Vagina (tissue), 2 donors: ENCODE results near the gene RNPEP. TPM values are rescaled to one million over a fixed set of nuclear protein-coding genes. Genes with fewer than 3 reads are reported as not detected.
A peak's percentile ranks its signal among the peaks of the same experiment; 100 is the strongest.

ENCODE experiments used
- DNase-seq, 2 donors: peaks; one replicate each; pipeline ENCODE4 v3.0.0-alpha.2; 2017; ENCODE audit errors: extremely low spot score in 2 of 2
- H3K27ac ChIP-seq: fragments of 200-600 bp; sonication (generic); one replicate; pipeline ENCODE4 v1.5.1; 2019
- H3K27me3 ChIP-seq: fragments of 200-600 bp; sonication (generic); one replicate; pipeline ENCODE4 v1.5.1; 2019
- H3K36me3 ChIP-seq, 2 donors: fragments of 200-600 bp; sonication (generic); one replicate each; pipeline ENCODE4 v1.5.1; 2017 to 2019
- H3K4me1 ChIP-seq: fragments of 200-600 bp; sonication (generic); one replicate; pipeline ENCODE4 v1.5.1; 2019
- H3K4me3 ChIP-seq, 2 donors: fragments of 200-600 bp; sonication (generic); 1 replicate in 1 of 2; 2 replicates in 1 of 2; pipeline ENCODE4 v1.5.1; 2016 to 2019
- H3K9me3 ChIP-seq: fragments of 200-600 bp; sonication (generic); one replicate; pipeline ENCODE4 v1.5.1; 2019
- POLR2A ChIP-seq, 2 donors: fragments of 450-650 bp; IDR thresholded peaks; one replicate each; pipeline ENCODE4 v1.6.1; 2017; ENCODE audit warnings: antibody characterized with exemption in 2 of 2, mild to moderate bottlenecking in 2 of 2, moderate library complexity in 2 of 2
- POLR2AphosphoS5 ChIP-seq, 2 donors: sonication (generic); formaldehyde crosslinking; IDR thresholded peaks; one replicate each; pipeline ENCODE4 v1.9.0; 2017; ENCODE audit warnings: antibody characterized with exemption in 2 of 2, mild to moderate bottlenecking in 2 of 2, low read depth in 1 of 2; ENCODE audit not compliant: insufficient read depth in 1 of 2
- intact Hi-C: fragments of 100-400 bp; cut with DNase I; formaldehyde crosslinking; loops from one replicate; pipeline ENCODE4 v1.15.1; 2023
- total RNA-seq: library from RNA; depleted of rRNA; stranded (reverse); fragments of >200 nt; gene quantifications from one replicate; pipeline ENCODE4 v1.2.3, GENCODE V29; 2016
- TF ChIP-seq, protein P1 (sequence below), 3 experiments: fragments of 450-650 bp in 2 of 3; fragments of 200-600 bp in 1 of 3; sonication (generic) in 1 of 3; IDR thresholded peaks; one replicate each; pipeline ENCODE4 v1.5.1; 2017 to 2019; ENCODE audit warnings: antibody characterized with exemption in 3 of 3, mild to moderate bottlenecking in 2 of 3, moderate library complexity in 2 of 3

The RNPEP gene
- total RNA-seq, 1 donor from 2014 or later: 97.7 TPM

DNA sequence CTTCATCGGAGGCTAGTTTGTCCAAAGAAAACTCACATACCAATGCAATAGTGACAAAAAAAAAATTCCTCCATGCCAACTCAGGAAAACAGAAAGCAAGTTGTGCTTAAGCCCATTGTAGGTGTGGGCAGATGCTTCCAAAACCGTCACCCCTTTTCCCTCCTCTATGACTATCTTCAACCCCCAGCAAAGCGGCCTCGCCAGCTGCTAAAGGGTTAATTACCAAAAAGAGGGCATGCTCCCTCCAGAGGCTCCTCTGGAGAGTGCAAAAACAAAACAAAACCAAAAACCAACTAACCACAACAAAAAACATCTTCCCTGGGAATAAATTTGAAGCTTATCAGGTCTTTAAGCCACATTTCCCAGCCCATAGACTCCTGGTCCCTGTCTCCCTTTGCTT, 37.3 kb upstream of the RNPEP start:
- Histone ChIP-seq H3K27ac (peak overlapping the region; percentile 88), H3K27me3 (no peaks in the 10 kb centered on the region), H3K4me3 (peak overlapping the region; percentile 65 to 96), H3K36me3 (no peaks in the 10 kb centered on the region), H3K9me3 (no peaks in the 10 kb centered on the region), H3K4me1 (peaks cover 24% of the 10 kb centered on the region)
- DNase-seq: no peak
- TF ChIP-seq POLR2AphosphoS5 (IDR thresholded peaks at IDR 0.05; ENCODE audit: insufficient read depth in 1 of 2, low read depth in 1 of 2): no peak
- TF ChIP-seq, protein P1, sequence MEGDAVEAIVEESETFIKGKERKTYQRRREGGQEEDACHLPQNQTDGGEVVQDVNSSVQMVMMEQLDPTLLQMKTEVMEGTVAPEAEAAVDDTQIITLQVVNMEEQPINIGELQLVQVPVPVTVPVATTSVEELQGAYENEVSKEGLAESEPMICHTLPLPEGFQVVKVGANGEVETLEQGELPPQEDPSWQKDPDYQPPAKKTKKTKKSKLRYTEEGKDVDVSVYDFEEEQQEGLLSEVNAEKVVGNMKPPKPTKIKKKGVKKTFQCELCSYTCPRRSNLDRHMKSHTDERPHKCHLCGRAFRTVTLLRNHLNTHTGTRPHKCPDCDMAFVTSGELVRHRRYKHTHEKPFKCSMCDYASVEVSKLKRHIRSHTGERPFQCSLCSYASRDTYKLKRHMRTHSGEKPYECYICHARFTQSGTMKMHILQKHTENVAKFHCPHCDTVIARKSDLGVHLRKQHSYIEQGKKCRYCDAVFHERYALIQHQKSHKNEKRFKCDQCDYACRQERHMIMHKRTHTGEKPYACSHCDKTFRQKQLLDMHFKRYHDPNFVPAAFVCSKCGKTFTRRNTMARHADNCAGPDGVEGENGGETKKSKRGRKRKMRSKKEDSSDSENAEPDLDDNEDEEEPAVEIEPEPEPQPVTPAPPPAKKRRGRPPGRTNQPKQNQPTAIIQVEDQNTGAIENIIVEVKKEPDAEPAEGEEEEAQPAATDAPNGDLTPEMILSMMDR (IDR thresholded peaks at IDR 0.05): peak in 1 of 3 experiments; percentile 16
- intact Hi-C loops: no loop called here

DNA sequence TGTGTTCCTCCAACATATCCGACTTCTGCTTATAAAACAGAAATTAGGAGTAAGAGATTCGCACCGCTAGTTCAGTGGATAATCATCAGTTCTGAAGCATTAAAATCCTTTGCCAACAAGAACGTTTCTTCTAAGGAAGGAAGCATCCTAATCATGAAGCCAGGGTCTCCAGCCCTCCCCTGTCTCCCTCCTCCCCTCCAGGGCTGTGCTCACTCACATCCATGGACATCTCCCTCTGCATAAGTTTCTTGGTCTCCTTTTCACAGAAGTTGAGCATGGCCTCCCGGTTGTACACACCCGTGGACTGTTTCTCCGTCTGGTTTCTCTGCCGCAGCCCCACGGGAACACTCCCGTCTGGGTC, 36.6 kb upstream of the RNPEP start:
- Histone ChIP-seq H3K4me1 (peaks cover 20% of the 10 kb centered on the region), H3K9me3 (no peaks in the 10 kb centered on the region), H3K27me3 (no peaks in the 10 kb centered on the region), H3K36me3 (no peaks in the 10 kb centered on the region), H3K27ac (peak overlapping the region; percentile 88), H3K4me3 (peak overlapping the region; percentile 65 to 96)
- intact Hi-C loops: loop anchor here (2.0 kb wide), 1 partner anchor 43 kb away; no protein-coding TSS in a partner anchor
- DNase-seq: no peak
- TF ChIP-seq POLR2A (IDR thresholded peaks at IDR 0.05): no peak
- TF ChIP-seq, protein P1 (IDR thresholded peaks at IDR 0.05): no peak
- no peak for TF ChIP-seq POLR2AphosphoS5 (IDR thresholded peaks at IDR 0.05; ENCODE audit: insufficient read depth in 1 of 2, low read depth in 1 of 2)

GRCh38 chr1:201946224-201946908, 36.1 kb upstream of the RNPEP start, which contains the start of gene LMOD1:
TSS of gene LMOD1 (minus strand) at chr1:201946548. CDS start at chr1:201946340, 208 bp downstream.
- no peaks in the 10 kb centered on the region for H3K9me3 ChIP-seq

GRCh38 chr1:201947697-201948008, 34.8 kb upstream of the RNPEP start:
- intact Hi-C loops: loop anchor here (2.0 kb wide), 1 partner anchor 45 kb away; no protein-coding TSS in a partner anchor
- H3K27ac ChIP-seq: peak overlapping the region; percentile 88

More at GRCh38 chr1:201946224-201946908, 36.1 kb upstream of the RNPEP start, which contains the start of gene LMOD1:
- intact Hi-C loops: loop anchor here (2.0 kb wide), 1 partner anchor 44 kb away; no protein-coding TSS in a partner anchor
- Histone ChIP-seq H3K27ac (peak within 1 kb of the TSS; percentile 88), H3K4me1 (peaks cover 14% of the 10 kb centered on the region), H3K36me3 (no peaks in the 10 kb centered on the region), H3K27me3 (no peaks in the 10 kb centered on the region), H3K4me3 (peak within 1 kb of the TSS; percentile 65 to 96)
- DNase-seq: peak in 1 of 2 donors; percentile 94
- peak; percentile 77 to 97 for TF ChIP-seq POLR2AphosphoS5 (IDR thresholded peaks at IDR 0.05; ENCODE audit: insufficient read depth in 1 of 2, low read depth in 1 of 2)
- peak in 1 of 2 donors; percentile 74 for TF ChIP-seq POLR2A (IDR thresholded peaks at IDR 0.05)
- TF ChIP-seq, protein P1 (IDR thresholded peaks at IDR 0.05): no peak

More at GRCh38 chr1:201947697-201948008, 34.8 kb upstream of the RNPEP start:
- H3K9me3 ChIP-seq: no peaks in the 10 kb centered on the region
- TF ChIP-seq, protein P1 (IDR thresholded peaks at IDR 0.05): no peak
- no peak for TF ChIP-seq POLR2A (IDR thresholded peaks at IDR 0.05)
- TF ChIP-seq POLR2AphosphoS5 (IDR thresholded peaks at IDR 0.05; ENCODE audit: insufficient read depth in 1 of 2, low read depth in 1 of 2): no peak
- no peaks in the 10 kb centered on the region for H3K27me3 ChIP-seq
- peak overlapping the region; percentile 65 to 96 for H3K4me3 ChIP-seq
- no peaks in the 10 kb centered on the region for H3K36me3 ChIP-seq
- peaks cover 12% of the 10 kb centered on the region for H3K4me1 ChIP-seq
- no peak for DNase-seq
